Right kidney (tissue), 1 donor: ENCODE measurements around the gene ANKRD40.

Source experiments
- DNase-seq: peaks from one replicate; pipeline ENCODE4 v3.0.0-alpha.2; 2016

The ANKRD40 gene

GRCh38 chr17:50649042-50649908 lies 58.4 kb downstream of the ANKRD40 start:
- no peak for DNase-seq

GRCh38 chr17:50647187-50647586 lies 60.5 kb downstream of the ANKRD40 start:
- no peak for DNase-seq

GRCh38 chr17:50645748-50646682 lies 61.7 kb downstream of the ANKRD40 start:
- DNase-seq = no peak
